Endothelial cell of umbilical vein (primary cell): ENCODE results near the gene RAPH1. TPM values are rescaled to one million over a fixed set of nuclear protein-coding genes. Genes with fewer than 3 reads are reported as not detected.

Experiments
- BruUV-seq: library from RNA; stranded (reverse); fragments of 400-500 nt; replicated peaks from 2 replicates; lab custom pipeline; 2021; lab: Mats Ljungman, UMichigan
- CTCF ChIA-PET: fragments of 300-600, 350-600 bp; sonication (Branson Sonifier 250); formaldehyde crosslinking; loops from one replicate; lab custom pipeline; 2021; ENCODE audit warnings: antibody characterized with exemption, inconsistent platforms; lab: Charles Lee
- POLR2A ChIA-PET: fragments of 300-600, 350-600 bp; sonication (Branson Sonifier 250); formaldehyde crosslinking; loops from one replicate; lab custom pipeline; 2021; ENCODE audit warnings: antibody characterized with exemption, inconsistent platforms; lab: Charles Lee
- DNase-seq: peaks from one replicate; pipeline ENCODE4 v3.0.0-alpha.2; 2011; ENCODE audit warnings: low read depth, low spot score
- FAIRE-seq: peaks from 2 replicates; lab custom pipeline; 2011; peaks lifted over from hg19 to GRCh38; lab: Jason Lieb, UNC
- H2AFZ ChIP-seq: 2 replicates; pipeline ENCODE4 v1.6.0; 2012; ENCODE audit warnings: low read depth, low read length, control low read depth, inconsistent platforms
- H3K27ac ChIP-seq: 2 replicates; pipeline ENCODE4 v1.5.1; 2011; ENCODE audit warnings: low read depth, mild to moderate bottlenecking, control low read depth, low read length, moderate library complexity; ENCODE audit not compliant: insufficient read depth
- H3K27me3 ChIP-seq, 2 experiments: 2 replicates each; pipeline versions ENCODE4 v1.6.0 to v1.6.1; 2011; ENCODE audit warnings: low read length in 2 of 2, mixed read lengths in 1 of 2; ENCODE audit not compliant: control insufficient read depth in 2 of 2, insufficient read depth in 2 of 2
- H3K36me3 ChIP-seq, 2 experiments: 2 replicates in 1 of 2; 3 replicates in 1 of 2; pipeline ENCODE4 v1.5.1; 2011; ENCODE audit warnings: low read length in 2 of 2, mild to moderate bottlenecking in 1 of 2, moderate library complexity in 1 of 2; ENCODE audit not compliant: control insufficient read depth in 2 of 2, insufficient read depth in 2 of 2; ENCODE audit errors: extremely low read depth in 1 of 2
- H3K4me1 ChIP-seq: 3 replicates; pipeline ENCODE4 v1.5.1; 2011; ENCODE audit warnings: mild to moderate bottlenecking, low read length; ENCODE audit not compliant: control insufficient read depth, insufficient read depth; ENCODE audit errors: extremely low read depth
- H3K4me2 ChIP-seq: 2 replicates; pipeline ENCODE4 v1.6.1; 2011; ENCODE audit warnings: low read length, control low read depth, mixed read lengths; ENCODE audit not compliant: insufficient read depth
- H3K4me3 ChIP-seq, 3 experiments: fragments of 200-600 bp in 1 of 3; sonication (generic), shearing (Covaris generic) in 1 of 3; replicated peaks in 1 of 3; 2 replicates each; pipeline ENCODE4 v1.5.1; 2011 to 2016; ENCODE audit warnings: control low read depth in 3 of 3, low read length in 3 of 3, mild to moderate bottlenecking in 2 of 3, inconsistent platforms in 1 of 3, low read depth in 1 of 3, moderate library complexity in 1 of 3; ENCODE audit not compliant: insufficient read depth in 1 of 3
- H3K79me2 ChIP-seq: 2 replicates; pipeline ENCODE4 v1.6.0; 2012; ENCODE audit warnings: low read length, inconsistent platforms; ENCODE audit not compliant: control insufficient read depth, insufficient read depth
- H3K9ac ChIP-seq: replicated peaks from 2 replicates; pipeline ENCODE3; 2011; ENCODE audit warnings: low read length, control low read depth; ENCODE audit not compliant: insufficient read depth; ENCODE audit errors: extremely low read depth
- H3K9me1 ChIP-seq: replicated peaks from 3 replicates; pipeline ENCODE4 v1.6.0; 2011; ENCODE audit warnings: mild to moderate bottlenecking, low read length; ENCODE audit not compliant: control insufficient read depth, insufficient read depth; ENCODE audit errors: extremely low read depth
- H3K9me3 ChIP-seq: replicated peaks from 2 replicates; pipeline ENCODE4 v1.5.1; 2012; ENCODE audit warnings: low read length, inconsistent platforms; ENCODE audit not compliant: control insufficient read depth, insufficient read depth
- H4K20me1 ChIP-seq: replicated peaks from 2 replicates; pipeline ENCODE3; 2011; ENCODE audit warnings: mild to moderate bottlenecking, low read length; ENCODE audit not compliant: control insufficient read depth, insufficient read depth; ENCODE audit errors: extremely low read depth
- CTCF ChIP-seq, 2 donors: IDR thresholded peaks; 1 replicate in 1 of 2; 2 replicates in 1 of 2; pipeline ENCODE4 v1.5.1; 2011; ENCODE audit warnings: low read length in 2 of 2, mild to moderate bottlenecking in 2 of 2, moderate library complexity in 2 of 2, control low read depth in 1 of 2, inconsistent platforms in 1 of 2, low read depth in 1 of 2; ENCODE audit not compliant: insufficient read depth in 1 of 2; ENCODE audit errors: extremely low read depth in 1 of 2
- EZH2 ChIP-seq: IDR thresholded peaks from 2 replicates; pipeline ENCODE4 v1.6.1; 2012; ENCODE audit warnings: borderline replicate concordance, low read depth, mild to moderate bottlenecking, moderate library complexity, low read length, inconsistent platforms; ENCODE audit not compliant: severe bottlenecking
- FOS ChIP-seq: IDR thresholded peaks from 2 replicates; pipeline ENCODE4 v1.6.1; 2011; ENCODE audit warnings: mild to moderate bottlenecking, low read length, moderate library complexity, borderline replicate concordance; ENCODE audit not compliant: insufficient read depth
- GATA2 ChIP-seq: IDR thresholded peaks from 2 replicates; pipeline ENCODE4 v1.7.0; 2011; ENCODE audit warnings: low read depth, mild to moderate bottlenecking, moderate library complexity, mixed read lengths, low read length; ENCODE audit not compliant: insufficient read length, insufficient read depth
- JUN ChIP-seq: IDR thresholded peaks from 2 replicates; pipeline ENCODE4 v1.6.1; 2011; ENCODE audit warnings: borderline replicate concordance, low read depth; ENCODE audit not compliant: insufficient read length, insufficient read depth
- MAX ChIP-seq: IDR thresholded peaks from 2 replicates; pipeline ENCODE4 v1.6.1; 2011; ENCODE audit not compliant: insufficient read depth, insufficient read length
- MYC ChIP-seq: IDR thresholded peaks from one replicate; pipeline ENCODE4 v1.6.1; 2011; ENCODE audit warnings: mild to moderate bottlenecking, low read depth, low read length
- POLR2A ChIP-seq: IDR thresholded peaks from 2 replicates; pipeline ENCODE4 v1.6.1; 2012; ENCODE audit warnings: low read depth, mild to moderate bottlenecking, control low read depth, low read length
- POLR2AphosphoS5 ChIP-seq: IDR thresholded peaks from 2 replicates; pipeline ENCODE4 v1.6.1; 2012; ENCODE audit warnings: low read depth, mild to moderate bottlenecking, control low read depth, low read length, moderate library complexity; ENCODE audit not compliant: insufficient read depth
- dilution Hi-C: fragments of 300-500 bp; cut with MboI; formaldehyde crosslinking; loops from one replicate; pipeline ENCODE4 v1.15.0; 2019; ENCODE audit warnings: low sequenced_read_pairs; ENCODE audit not compliant: extremely low pct_ligation_motif_present
- intact Hi-C: fragments of 100-400 bp; cut with micrococcal nuclease; formaldehyde crosslinking; loops from one replicate; pipeline ENCODE4 v1.10.0; 2022
- polyA plus RNA-seq, 4 experiments: library from polyadenylated mRNA; depleted of rRNA in 3 of 4; stranded (reverse) in 3 of 4; unstranded in 1 of 4; fragments of >200 nt; gene quantifications; 2 replicates each; pipeline versions ENCODE4 v1.2.1 to v1.2.3, GENCODE V29; 2011 to 2012; ENCODE audit warnings: missing spikeins in 1 of 4
- total RNA-seq: library from RNA; stranded (reverse); gene quantifications from 2 replicates; pipeline ENCODE4 v1.2.3, GENCODE V29; 2021

RAPH1 gene
- total and polyA plus RNA-seq, 2 donors (not counting 3 experiments of a cell fraction or from before 2014, with no cell fraction given), result 5.1 to 59.5 TPM

- H3K4me2 ChIP-seq, result no peak overlapping the region
- H3K4me1 ChIP-seq, result peaks cover 10% of the 10 kb centered on the region
- dilution Hi-C loops (no loop called here), intact Hi-C loops (no loop called here)
- H3K27me3 ChIP-seq, result no peaks in the 10 kb centered on the region
- no peak for TF ChIP-seq CTCF (IDR thresholded peaks at IDR 0.05; ENCODE audit: extremely low read depth in 1 of 2, insufficient read depth in 1 of 2, low read depth in 1 of 2, low read length in 2 of 2)
- no peak for TF ChIP-seq MAX
- ChIA-PET POLR2A (no interaction called here), CTCF (interaction anchor here (1.1 to 1.8 kb wide), 4 partner anchors 9 to 232 kb away, joined by 3 to 6 read pairs (median 5); no protein-coding TSS in a partner anchor)
- no peaks in the 10 kb centered on the region for H3K36me3 ChIP-seq
- FAIRE-seq (peak; percentile 26), DNase-seq (no peak)
- peak overlapping the region; percentile 2 for H2AFZ ChIP-seq
- H3K27ac ChIP-seq, result no peak overlapping the region
- no peaks in the 10 kb centered on the region for H4K20me1 ChIP-seq
- H3K4me3 ChIP-seq, result no peak overlapping the region
- no peaks in the 10 kb centered on the region for H3K9me1 ChIP-seq
- H3K9ac ChIP-seq, result no peak overlapping the region
- H3K79me2 ChIP-seq, result no peaks in the 10 kb centered on the region
- H3K9me3 ChIP-seq, result no peaks in the 10 kb centered on the region
- BruUV-seq, result TSS peak; percentile 62
Observed at GRCh38 chr2:203583084-203583695, 48.1 kb upstream of the RAPH1 start.

GRCh38 chr2:203582468-203582867 is 47.4 kb upstream of the RAPH1 start:
- intact Hi-C loops, result no loop called here
- CTCF ChIA-PET, result interaction anchor here (1.1 to 1.8 kb wide), 3 partner anchors 8 to 65 kb away, joined by 3 to 6 read pairs (median 4); no protein-coding TSS in a partner anchor
- no peak overlapping the region for H3K4me2 ChIP-seq

More at GRCh38 chr2:203582468-203582867, 47.4 kb upstream of the RAPH1 start:
- peak overlapping the region; percentile 31 for H2AFZ ChIP-seq
- BruUV-seq, result no TSS peak
- H3K9me3 ChIP-seq, result no peaks in the 10 kb centered on the region
- no peaks in the 10 kb centered on the region for H4K20me1 ChIP-seq
- FAIRE-seq (peak; percentile 69), DNase-seq (peak; percentile 81)
- H3K27ac ChIP-seq, result no peak overlapping the region
- POLR2A ChIA-PET, result no interaction called here
- no peak overlapping the region for H3K9ac ChIP-seq
- H3K9me1 ChIP-seq, result no peaks in the 10 kb centered on the region
- dilution Hi-C loops, result no loop called here
- H3K4me1 ChIP-seq, result peaks cover 10% of the 10 kb centered on the region
- H3K36me3 ChIP-seq, result no peaks in the 10 kb centered on the region
- no peaks in the 10 kb centered on the region for H3K27me3 ChIP-seq
- no peaks in the 10 kb centered on the region for H3K79me2 ChIP-seq
- no peak overlapping the region for H3K4me3 ChIP-seq
- no peak for TF ChIP-seq JUN
- TF ChIP-seq MAX, result no peak
- no peak for TF ChIP-seq FOS
- TF ChIP-seq MYC, result no peak
- TF ChIP-seq GATA2, result no peak
- no peak for TF ChIP-seq EZH2
- TF ChIP-seq CTCF (IDR thresholded peaks at IDR 0.05; ENCODE audit: extremely low read depth in 1 of 2, insufficient read depth in 1 of 2, low read depth in 1 of 2, low read length in 2 of 2), result no peak
- TF ChIP-seq POLR2A, result no peak
- no peak for TF ChIP-seq POLR2AphosphoS5
